Liver (tissue), 9 donors: Measurements from ENCODE around the gene THAP3. TPM values are rescaled to one million over a fixed set of nuclear protein-coding genes. Genes with fewer than 3 reads are reported as not detected.

Experiments
- DNase-seq: peaks from one replicate; pipeline ENCODE4 v3.0.0-alpha.2; 2017; ENCODE audit warnings: low spot score
- H3K27ac ChIP-seq, 2 donors: one replicate each; pipeline ENCODE4 v1.7.0; 2013; ENCODE audit warnings: inconsistent platforms in 2 of 2, low read length in 2 of 2, control low read depth in 1 of 2, low read depth in 1 of 2, mild to moderate bottlenecking in 1 of 2
- H3K27me3 ChIP-seq, 4 donors: one replicate each; pipeline versions ENCODE4 v1.6.1 to v1.7.0; 2013; ENCODE audit warnings: low read length in 3 of 4, inconsistent platforms in 1 of 4, mild to moderate bottlenecking in 1 of 4, moderate library complexity in 1 of 4; ENCODE audit not compliant: control insufficient read depth in 4 of 4, insufficient read depth in 4 of 4
- H3K36me3 ChIP-seq, 4 donors: one replicate each; pipeline versions ENCODE4 v1.6.1 to v1.7.0; 2013; ENCODE audit warnings: low read length in 3 of 4, mild to moderate bottlenecking in 3 of 4, low read depth in 1 of 4, moderate library complexity in 1 of 4; ENCODE audit not compliant: control insufficient read depth in 4 of 4, insufficient read depth in 3 of 4
- H3K4me1 ChIP-seq, 4 donors: one replicate each; pipeline versions ENCODE4 v1.6.1 to v1.7.0; 2013; ENCODE audit warnings: low read length in 3 of 4, mild to moderate bottlenecking in 3 of 4, moderate library complexity in 1 of 4; ENCODE audit not compliant: control insufficient read depth in 4 of 4, insufficient read depth in 4 of 4
- H3K4me3 ChIP-seq, 3 donors: one replicate each; pipeline versions ENCODE4 v1.6.1 to v1.7.0; 2013; ENCODE audit warnings: low read length in 3 of 3, control low read depth in 1 of 3, low read depth in 1 of 3, mild to moderate bottlenecking in 1 of 3
- H3K9ac ChIP-seq, 2 donors: one replicate each; pipeline ENCODE4 v1.7.0; 2013; ENCODE audit warnings: low read length in 2 of 2, mild to moderate bottlenecking in 2 of 2, moderate library complexity in 2 of 2, control low read depth in 1 of 2, low read depth in 1 of 2
- H3K9me3 ChIP-seq, 4 donors: one replicate each; pipeline versions ENCODE4 v1.6.1 to v1.7.0; 2013; ENCODE audit warnings: low read length in 3 of 4; ENCODE audit not compliant: control insufficient read depth in 4 of 4
- EGR1 ChIP-seq, 2 donors: IDR thresholded peaks; 2 replicates each; pipeline ENCODE4 v1.6.1; 2016 to 2018; ENCODE audit warnings: antibody characterized with exemption in 2 of 2, low read depth in 2 of 2
- FOXA1 ChIP-seq: IDR thresholded peaks from 2 replicates; pipeline ENCODE4 v1.6.1; 2016; ENCODE audit warnings: antibody characterized with exemption
- FOXA2 ChIP-seq: IDR thresholded peaks from 2 replicates; pipeline ENCODE4 v1.6.1; 2016; ENCODE audit warnings: antibody characterized with exemption
- GABPA ChIP-seq, 2 donors: IDR thresholded peaks in 1 of 2; conservative IDR thresholded peaks in 1 of 2; 2 replicates each; pipeline ENCODE4 v1.6.1; 2016; ENCODE audit warnings: antibody characterized with exemption in 2 of 2, mild to moderate bottlenecking in 1 of 2, moderate library complexity in 1 of 2
- HNF4A ChIP-seq, 2 donors: conservative IDR thresholded peaks; 2 replicates each; pipeline ENCODE4 v1.6.1; 2016; ENCODE audit warnings: antibody characterized with exemption in 2 of 2, mild to moderate bottlenecking in 2 of 2
- HNF4G ChIP-seq: IDR thresholded peaks from 2 replicates; pipeline ENCODE4 v1.6.1; 2016; ENCODE audit warnings: antibody characterized with exemption
- JUND ChIP-seq, 2 donors: IDR thresholded peaks; 2 replicates each; pipeline ENCODE4 v1.6.1; 2016; ENCODE audit warnings: antibody characterized with exemption in 2 of 2
- NR2F2 ChIP-seq: IDR thresholded peaks from 2 replicates; pipeline ENCODE4 v1.6.1; 2016; ENCODE audit warnings: antibody characterized with exemption
- RAD21 ChIP-seq, 2 donors: IDR thresholded peaks; 2 replicates each; pipeline ENCODE4 v1.6.1; 2016; ENCODE audit warnings: antibody characterized with exemption in 2 of 2, mild to moderate bottlenecking in 2 of 2
- RXRA ChIP-seq, 2 donors: IDR thresholded peaks; 2 replicates each; pipeline ENCODE4 v1.6.1; 2017 to 2018; ENCODE audit warnings: antibody characterized with exemption in 2 of 2, mild to moderate bottlenecking in 1 of 2
- SP1 ChIP-seq: IDR thresholded peaks from 2 replicates; pipeline ENCODE4 v1.6.1; 2018; ENCODE audit warnings: antibody characterized with exemption, mild to moderate bottlenecking
- TAF1 ChIP-seq: conservative IDR thresholded peaks from 2 replicates; pipeline ENCODE4 v1.6.1; 2016; ENCODE audit warnings: antibody characterized with exemption, mild to moderate bottlenecking
- YY1 ChIP-seq: IDR thresholded peaks from 2 replicates; pipeline ENCODE4 v1.6.1; 2016; ENCODE audit warnings: antibody characterized with exemption, mild to moderate bottlenecking
- WGBS: extraction: QIAGEN DNeasy Blood & Tissue Kit; methylation state at CpG from one replicate; pipeline ENCODE4 v1.1.7; 2013; 5-methylcytosine and 5-hydroxymethylcytosine counted together
- polyA plus RNA-seq, 2 donors: library from polyadenylated mRNA; stranded (reverse) in 1 of 2; unstranded in 1 of 2; fragments of 200-250 nt in 1 of 2; fragments of >200 nt in 1 of 2; fragmentation: Nextera tagmentation in 1 of 2; extraction: Ambion mirVana in 1 of 2; gene quantifications; one replicate each; pipeline versions ENCODE4 v1.2.1 to v1.2.3, GENCODE V29; 2013 to 2015
- total RNA-seq, 2 donors: library from RNA; depleted of rRNA; stranded (reverse); fragments of >200 nt; gene quantifications; one replicate each; pipeline ENCODE4 v1.2.3, GENCODE V29; 2014
- TF ChIP-seq, protein P1 (sequence below): IDR thresholded peaks from 2 replicates; pipeline ENCODE4 v1.6.1; 2016; ENCODE audit warnings: antibody characterized with exemption
- TF ChIP-seq, protein P2 (sequence below): IDR thresholded peaks from 2 replicates; pipeline ENCODE4 v1.6.1; 2016; ENCODE audit warnings: antibody characterized with exemption, mild to moderate bottlenecking
- TF ChIP-seq, protein P3 (sequence below): fragments of 150-350 bp; IDR thresholded peaks from 2 replicates; pipeline ENCODE4 v1.5.1; 2017; ENCODE audit warnings: improper control_type of control experiment, low read depth, low read length; ENCODE audit not compliant: missing input control
- TF ChIP-seq, protein P4 (sequence below): IDR thresholded peaks from 2 replicates; pipeline ENCODE4 v1.6.1; 2016; ENCODE audit warnings: antibody characterized with exemption
- TF ChIP-seq, protein P5 (sequence below): IDR thresholded peaks from 2 replicates; pipeline ENCODE4 v1.6.1; 2016; ENCODE audit warnings: antibody characterized with exemption
- donor health status: healthy.
- donor health status: healthy.
- donor health status: healthy.
- donor health status: healthy.
- donor health status: healthy.

THAP3 gene
- total and polyA plus RNA-seq, 4 donors: 7.2 to 10.2 (median 8.6) TPM

DNA sequence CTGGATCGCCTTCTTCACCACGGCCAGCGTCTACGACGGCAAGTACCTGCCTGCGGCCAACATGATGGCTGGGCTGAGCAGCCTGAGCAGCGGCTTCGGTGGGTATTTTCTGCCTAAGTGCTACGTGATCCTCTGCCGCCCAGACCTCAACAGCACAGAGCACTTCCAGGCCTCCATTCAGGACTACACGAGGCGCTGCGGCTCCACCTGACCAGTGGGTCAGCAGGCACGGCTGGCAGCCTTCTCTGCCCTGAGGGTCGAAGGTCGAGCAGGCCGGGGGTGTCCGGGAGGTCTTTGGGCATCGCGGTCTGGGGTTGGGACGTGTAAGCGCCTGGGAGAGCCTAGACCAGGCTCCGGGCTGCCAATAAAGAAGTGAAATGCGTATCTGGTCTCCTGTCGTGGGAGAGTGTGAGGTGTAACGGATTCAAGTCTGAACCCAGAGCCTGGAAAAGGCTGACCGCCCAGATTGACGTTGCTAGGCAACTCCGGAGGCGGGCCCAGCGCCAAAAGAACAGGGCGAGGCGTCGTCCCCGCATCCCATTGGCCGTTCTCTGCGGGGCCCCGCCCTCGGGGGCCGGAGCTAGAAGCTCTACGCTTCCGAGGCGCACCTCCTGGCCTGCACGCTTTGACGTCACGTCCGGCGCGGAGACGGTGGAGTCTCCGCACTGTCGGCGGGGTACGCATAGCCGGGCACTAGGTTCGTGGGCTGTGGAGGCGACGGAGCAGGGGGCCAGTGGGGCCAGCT, 45.1 kb upstream of the THAP3 start, which contains the start of gene ZBTB48:
Gene ZBTB48, plus strand, starts transcription at position 621 of the 745 bp plus-strand sequence. CDS start 616 bp downstream, outside the sequence.
- Histone ChIP-seq H3K36me3 (no peaks in the 10 kb centered on the region), H3K9ac (peak within 1 kb of the TSS; percentile 42 to 72), H3K4me3 (peak within 1 kb of the TSS; percentile 71 to 89 (median 75)), H3K4me1 (peaks cover 18 to 50% (median 38%) of the 10 kb centered on the region in 4 donors), H3K27me3 (no peaks in the 10 kb centered on the region), H3K27ac (peak within 1 kb of the TSS; percentile 88 to 97), H3K9me3 (no peaks in the 10 kb centered on the region)
- TF ChIP-seq RXRA (IDR thresholded peaks at IDR 0.05) (peak; percentile 62 to 72), HNF4G (peak; percentile 16), GABPA (IDR thresholded peaks at IDR 0.05 in 1 of 2, conservative IDR thresholded peaks at IDR 0.05 in 1 of 2) (peak; percentile 79 to 94), RAD21 (IDR thresholded peaks at IDR 0.05) (peak in 1 of 2 donors; percentile 26), HNF4A (conservative IDR thresholded peaks at IDR 0.05) (peak; percentile 87 to 89), EGR1 (IDR thresholded peaks at IDR 0.05; ENCODE audit: low read depth in 2 of 2) (no peak), TAF1 (peak; percentile 54), JUND (IDR thresholded peaks at IDR 0.05) (no peak), FOXA1 (no peak), SP1 (peak; percentile 84), YY1 (peak; percentile 62), FOXA2 (no peak), NR2F2 (peak; percentile 75)
- TF ChIP-seq, protein P1, sequence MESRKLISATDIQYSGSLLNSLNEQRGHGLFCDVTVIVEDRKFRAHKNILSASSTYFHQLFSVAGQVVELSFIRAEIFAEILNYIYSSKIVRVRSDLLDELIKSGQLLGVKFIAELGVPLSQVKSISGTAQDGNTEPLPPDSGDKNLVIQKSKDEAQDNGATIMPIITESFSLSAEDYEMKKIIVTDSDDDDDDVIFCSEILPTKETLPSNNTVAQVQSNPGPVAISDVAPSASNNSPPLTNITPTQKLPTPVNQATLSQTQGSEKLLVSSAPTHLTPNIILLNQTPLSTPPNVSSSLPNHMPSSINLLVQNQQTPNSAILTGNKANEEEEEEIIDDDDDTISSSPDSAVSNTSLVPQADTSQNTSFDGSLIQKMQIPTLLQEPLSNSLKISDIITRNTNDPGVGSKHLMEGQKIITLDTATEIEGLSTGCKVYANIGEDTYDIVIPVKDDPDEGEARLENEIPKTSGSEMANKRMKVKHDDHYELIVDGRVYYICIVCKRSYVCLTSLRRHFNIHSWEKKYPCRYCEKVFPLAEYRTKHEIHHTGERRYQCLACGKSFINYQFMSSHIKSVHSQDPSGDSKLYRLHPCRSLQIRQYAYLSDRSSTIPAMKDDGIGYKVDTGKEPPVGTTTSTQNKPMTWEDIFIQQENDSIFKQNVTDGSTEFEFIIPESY: no peak
- TF ChIP-seq, protein P2, sequence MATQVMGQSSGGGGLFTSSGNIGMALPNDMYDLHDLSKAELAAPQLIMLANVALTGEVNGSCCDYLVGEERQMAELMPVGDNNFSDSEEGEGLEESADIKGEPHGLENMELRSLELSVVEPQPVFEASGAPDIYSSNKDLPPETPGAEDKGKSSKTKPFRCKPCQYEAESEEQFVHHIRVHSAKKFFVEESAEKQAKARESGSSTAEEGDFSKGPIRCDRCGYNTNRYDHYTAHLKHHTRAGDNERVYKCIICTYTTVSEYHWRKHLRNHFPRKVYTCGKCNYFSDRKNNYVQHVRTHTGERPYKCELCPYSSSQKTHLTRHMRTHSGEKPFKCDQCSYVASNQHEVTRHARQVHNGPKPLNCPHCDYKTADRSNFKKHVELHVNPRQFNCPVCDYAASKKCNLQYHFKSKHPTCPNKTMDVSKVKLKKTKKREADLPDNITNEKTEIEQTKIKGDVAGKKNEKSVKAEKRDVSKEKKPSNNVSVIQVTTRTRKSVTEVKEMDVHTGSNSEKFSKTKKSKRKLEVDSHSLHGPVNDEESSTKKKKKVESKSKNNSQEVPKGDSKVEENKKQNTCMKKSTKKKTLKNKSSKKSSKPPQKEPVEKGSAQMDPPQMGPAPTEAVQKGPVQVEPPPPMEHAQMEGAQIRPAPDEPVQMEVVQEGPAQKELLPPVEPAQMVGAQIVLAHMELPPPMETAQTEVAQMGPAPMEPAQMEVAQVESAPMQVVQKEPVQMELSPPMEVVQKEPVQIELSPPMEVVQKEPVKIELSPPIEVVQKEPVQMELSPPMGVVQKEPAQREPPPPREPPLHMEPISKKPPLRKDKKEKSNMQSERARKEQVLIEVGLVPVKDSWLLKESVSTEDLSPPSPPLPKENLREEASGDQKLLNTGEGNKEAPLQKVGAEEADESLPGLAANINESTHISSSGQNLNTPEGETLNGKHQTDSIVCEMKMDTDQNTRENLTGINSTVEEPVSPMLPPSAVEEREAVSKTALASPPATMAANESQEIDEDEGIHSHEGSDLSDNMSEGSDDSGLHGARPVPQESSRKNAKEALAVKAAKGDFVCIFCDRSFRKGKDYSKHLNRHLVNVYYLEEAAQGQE: peak; percentile 48
- TF ChIP-seq, protein P3, sequence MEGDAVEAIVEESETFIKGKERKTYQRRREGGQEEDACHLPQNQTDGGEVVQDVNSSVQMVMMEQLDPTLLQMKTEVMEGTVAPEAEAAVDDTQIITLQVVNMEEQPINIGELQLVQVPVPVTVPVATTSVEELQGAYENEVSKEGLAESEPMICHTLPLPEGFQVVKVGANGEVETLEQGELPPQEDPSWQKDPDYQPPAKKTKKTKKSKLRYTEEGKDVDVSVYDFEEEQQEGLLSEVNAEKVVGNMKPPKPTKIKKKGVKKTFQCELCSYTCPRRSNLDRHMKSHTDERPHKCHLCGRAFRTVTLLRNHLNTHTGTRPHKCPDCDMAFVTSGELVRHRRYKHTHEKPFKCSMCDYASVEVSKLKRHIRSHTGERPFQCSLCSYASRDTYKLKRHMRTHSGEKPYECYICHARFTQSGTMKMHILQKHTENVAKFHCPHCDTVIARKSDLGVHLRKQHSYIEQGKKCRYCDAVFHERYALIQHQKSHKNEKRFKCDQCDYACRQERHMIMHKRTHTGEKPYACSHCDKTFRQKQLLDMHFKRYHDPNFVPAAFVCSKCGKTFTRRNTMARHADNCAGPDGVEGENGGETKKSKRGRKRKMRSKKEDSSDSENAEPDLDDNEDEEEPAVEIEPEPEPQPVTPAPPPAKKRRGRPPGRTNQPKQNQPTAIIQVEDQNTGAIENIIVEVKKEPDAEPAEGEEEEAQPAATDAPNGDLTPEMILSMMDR: no peak
- TF ChIP-seq, protein P4, sequence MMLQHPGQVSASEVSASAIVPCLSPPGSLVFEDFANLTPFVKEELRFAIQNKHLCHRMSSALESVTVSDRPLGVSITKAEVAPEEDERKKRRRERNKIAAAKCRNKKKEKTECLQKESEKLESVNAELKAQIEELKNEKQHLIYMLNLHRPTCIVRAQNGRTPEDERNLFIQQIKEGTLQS: no peak
- TF ChIP-seq, protein P5, sequence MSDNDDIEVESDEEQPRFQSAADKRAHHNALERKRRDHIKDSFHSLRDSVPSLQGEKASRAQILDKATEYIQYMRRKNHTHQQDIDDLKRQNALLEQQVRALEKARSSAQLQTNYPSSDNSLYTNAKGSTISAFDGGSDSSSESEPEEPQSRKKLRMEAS: peak; percentile 88
- peak; percentile 99 for DNase-seq
- 14% methylated on average over 58 of the region's 58 CpGs for WGBS
